Endodermal cell (in vitro differentiated cells): ENCODE data around the gene EFCAB6. TPM values are rescaled to one million over a fixed set of nuclear protein-coding genes. Genes with fewer than 3 reads are reported as not detected.
A peak's percentile ranks its signal among the peaks of the same experiment; 100 is the strongest.

Experiments
- DNase-seq: peaks from one replicate; pipeline ENCODE4 v3.0.0-alpha.2; 2017
- H3K27ac ChIP-seq: 2 replicates; pipeline ENCODE4 v1.5.1; 2013; ENCODE audit warnings: mild to moderate bottlenecking, low read depth, low read length, moderate library complexity
- H3K27me3 ChIP-seq: 2 replicates; pipeline ENCODE4 v1.6.1; 2013; ENCODE audit warnings: mild to moderate bottlenecking, low read length, moderate library complexity; ENCODE audit not compliant: insufficient read depth, control insufficient read depth, poor library complexity, severe bottlenecking
- H3K36me3 ChIP-seq: 2 replicates; pipeline ENCODE4 v1.7.0; 2013; ENCODE audit warnings: mild to moderate bottlenecking, low read length, moderate library complexity; ENCODE audit not compliant: control insufficient read depth, insufficient read depth
- H3K4me1 ChIP-seq: one replicate; pipeline ENCODE4 v1.7.0; 2013; ENCODE audit warnings: low read length; ENCODE audit not compliant: control insufficient read depth, insufficient read depth
- H3K4me3 ChIP-seq: 2 replicates; pipeline ENCODE4 v1.5.1; 2013; ENCODE audit warnings: mild to moderate bottlenecking, low read length, moderate library complexity
- H3K9ac ChIP-seq: 2 replicates; pipeline ENCODE4 v1.6.1; 2013; ENCODE audit warnings: mild to moderate bottlenecking, low read length, moderate library complexity; ENCODE audit not compliant: poor library complexity, severe bottlenecking; ENCODE audit errors: extremely low read depth
- H3K9me3 ChIP-seq: 2 replicates; pipeline ENCODE4 v1.6.1; 2013; ENCODE audit warnings: mild to moderate bottlenecking, low read length, moderate library complexity; ENCODE audit not compliant: control insufficient read depth
- H3K27ac Mint-ChIP-seq: 2 replicates; pipeline ENCODE4 v1.8.0; 2020; ENCODE audit warnings: mixed read lengths
- H3K27me3 Mint-ChIP-seq: 2 replicates; pipeline ENCODE4 v1.8.0; 2021; ENCODE audit warnings: mild to moderate bottlenecking, mixed read lengths; ENCODE audit not compliant: insufficient read depth
- H3K36me3 Mint-ChIP-seq: 2 replicates; pipeline ENCODE4 v1.8.0; 2020; ENCODE audit warnings: low read depth, mixed read lengths
- H3K4me1 Mint-ChIP-seq: 2 replicates; pipeline ENCODE4 v1.8.0; 2020; ENCODE audit warnings: mixed read lengths
- H3K4me3 Mint-ChIP-seq: 2 replicates; pipeline ENCODE4 v1.8.0; 2020; ENCODE audit warnings: mild to moderate bottlenecking, moderate library complexity, mixed read lengths
- H3K9me3 Mint-ChIP-seq: 2 replicates; pipeline ENCODE4 v1.8.0; 2020; ENCODE audit warnings: mild to moderate bottlenecking, mixed read lengths
- WGBS, 2 experiments: methylation state at CpG; one replicate each; pipeline versions ENCODE4 v1.1.5 to v1.1.7; 2013; ENCODE audit warnings: missing lambda C conversion rate in 2 of 2, mixed read lengths in 1 of 2; ENCODE audit not compliant: insufficient coverage in 1 of 2, insufficient read length in 1 of 2; 5-methylcytosine and 5-hydroxymethylcytosine counted together
- total RNA-seq, 2 donors: library from RNA; stranded (reverse); fragmentation: NEBNext Ultra II Directional in 1 of 2; extraction: Animal tissue kit (Norgen Biotek cat#: 25700) in 1 of 2; gene quantifications; 2 replicates in 1 of 2; 3 replicates in 1 of 2; pipeline ENCODE4 v1.2.1, GENCODE V29; 2021
- TF ChIP-seq, protein P1 (sequence below): fragments of 200-600 bp; sonication (generic); conservative IDR thresholded peaks from 2 replicates; pipeline ENCODE4 v1.5.0; 2021; ENCODE audit warnings: antibody characterized with exemption, mild to moderate bottlenecking

Gene EFCAB6
- total RNA-seq, 2 donors from 2014 or later = 1.8 to 2.0 TPM

DNA sequence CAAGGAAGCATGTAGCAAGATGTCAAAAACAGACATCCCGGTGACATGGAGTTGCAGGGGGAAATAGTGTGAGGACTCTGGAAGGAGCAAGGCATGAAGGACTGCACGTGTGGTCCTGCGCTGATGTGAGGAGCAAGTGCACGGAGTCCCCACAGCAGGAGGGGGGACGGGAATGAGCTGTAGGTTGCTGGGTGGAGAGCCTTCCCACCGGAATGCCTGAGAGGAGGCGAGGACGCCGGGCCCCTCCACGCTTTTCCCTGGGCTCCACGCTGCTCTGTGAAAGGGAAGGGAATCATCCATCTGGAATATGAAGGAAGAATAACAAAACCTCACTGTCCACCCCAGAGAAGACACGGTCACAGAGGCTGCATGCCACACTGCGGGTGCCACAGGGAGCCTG is 23.6 kb upstream of the EFCAB6 start:
- Mint-ChIP-seq H3K4me1 (no peaks in the 10 kb centered on the region), H3K9me3 (no peaks in the 10 kb centered on the region), H3K27me3 (no peaks in the 10 kb centered on the region), H3K4me3 (no peak overlapping the region), H3K27ac (no peak overlapping the region), H3K36me3 (peaks cover 24% of the 10 kb centered on the region)
- H3K9ac ChIP-seq = no peak overlapping the region
- no peak overlapping the region for H3K4me3 ChIP-seq
- no peak overlapping the region for H3K27ac ChIP-seq
- WGBS, 2 experiments = 90 to 96% methylated on average over 11 to 13 of the region's 13 CpGs
- no peaks in the 10 kb centered on the region for H3K4me1 ChIP-seq
- DNase-seq = no peak
- no peaks in the 10 kb centered on the region for H3K27me3 ChIP-seq
- peaks cover 5% of the 10 kb centered on the region for H3K36me3 ChIP-seq
- TF ChIP-seq, protein P1, sequence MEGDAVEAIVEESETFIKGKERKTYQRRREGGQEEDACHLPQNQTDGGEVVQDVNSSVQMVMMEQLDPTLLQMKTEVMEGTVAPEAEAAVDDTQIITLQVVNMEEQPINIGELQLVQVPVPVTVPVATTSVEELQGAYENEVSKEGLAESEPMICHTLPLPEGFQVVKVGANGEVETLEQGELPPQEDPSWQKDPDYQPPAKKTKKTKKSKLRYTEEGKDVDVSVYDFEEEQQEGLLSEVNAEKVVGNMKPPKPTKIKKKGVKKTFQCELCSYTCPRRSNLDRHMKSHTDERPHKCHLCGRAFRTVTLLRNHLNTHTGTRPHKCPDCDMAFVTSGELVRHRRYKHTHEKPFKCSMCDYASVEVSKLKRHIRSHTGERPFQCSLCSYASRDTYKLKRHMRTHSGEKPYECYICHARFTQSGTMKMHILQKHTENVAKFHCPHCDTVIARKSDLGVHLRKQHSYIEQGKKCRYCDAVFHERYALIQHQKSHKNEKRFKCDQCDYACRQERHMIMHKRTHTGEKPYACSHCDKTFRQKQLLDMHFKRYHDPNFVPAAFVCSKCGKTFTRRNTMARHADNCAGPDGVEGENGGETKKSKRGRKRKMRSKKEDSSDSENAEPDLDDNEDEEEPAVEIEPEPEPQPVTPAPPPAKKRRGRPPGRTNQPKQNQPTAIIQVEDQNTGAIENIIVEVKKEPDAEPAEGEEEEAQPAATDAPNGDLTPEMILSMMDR = no peak
- no peaks in the 10 kb centered on the region for H3K9me3 ChIP-seq

DNA sequence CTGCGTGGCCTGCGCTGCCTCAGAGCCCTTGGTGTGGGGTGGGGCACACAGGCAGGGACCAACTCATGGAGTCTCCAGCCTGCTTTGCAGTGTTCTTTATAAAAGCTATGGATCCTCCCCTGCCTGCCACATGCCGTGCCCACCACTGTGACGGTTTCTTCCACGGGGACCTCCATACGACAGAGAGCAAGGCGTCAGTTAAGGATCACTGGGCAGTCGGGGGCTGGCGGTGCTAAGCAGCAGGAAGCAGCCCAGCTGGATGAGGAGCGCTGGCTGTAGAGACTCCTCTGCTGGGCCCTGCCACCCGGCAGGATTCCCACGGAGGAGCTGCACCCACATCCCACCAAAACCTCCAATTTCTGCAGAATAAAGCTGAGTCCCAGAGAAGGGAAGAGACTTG is 23.1 kb upstream of the EFCAB6 start:
- Mint-ChIP-seq H3K4me1 (no peaks in the 10 kb centered on the region), H3K36me3 (peaks cover 24% of the 10 kb centered on the region), H3K4me3 (no peak overlapping the region), H3K9me3 (no peaks in the 10 kb centered on the region), H3K27me3 (no peaks in the 10 kb centered on the region), H3K27ac (no peak overlapping the region)
- Histone ChIP-seq H3K27me3 (no peaks in the 10 kb centered on the region), H3K27ac (peak overlapping the region; percentile 16), H3K4me3 (no peak overlapping the region), H3K9ac (no peak overlapping the region), H3K4me1 (no peaks in the 10 kb centered on the region), H3K36me3 (peaks cover 5% of the 10 kb centered on the region), H3K9me3 (no peaks in the 10 kb centered on the region)
- WGBS, 2 experiments = 94% methylated on average over 9 to 12 of the region's 12 CpGs
- DNase-seq = no peak
- TF ChIP-seq, protein P1 = no peak

DNA sequence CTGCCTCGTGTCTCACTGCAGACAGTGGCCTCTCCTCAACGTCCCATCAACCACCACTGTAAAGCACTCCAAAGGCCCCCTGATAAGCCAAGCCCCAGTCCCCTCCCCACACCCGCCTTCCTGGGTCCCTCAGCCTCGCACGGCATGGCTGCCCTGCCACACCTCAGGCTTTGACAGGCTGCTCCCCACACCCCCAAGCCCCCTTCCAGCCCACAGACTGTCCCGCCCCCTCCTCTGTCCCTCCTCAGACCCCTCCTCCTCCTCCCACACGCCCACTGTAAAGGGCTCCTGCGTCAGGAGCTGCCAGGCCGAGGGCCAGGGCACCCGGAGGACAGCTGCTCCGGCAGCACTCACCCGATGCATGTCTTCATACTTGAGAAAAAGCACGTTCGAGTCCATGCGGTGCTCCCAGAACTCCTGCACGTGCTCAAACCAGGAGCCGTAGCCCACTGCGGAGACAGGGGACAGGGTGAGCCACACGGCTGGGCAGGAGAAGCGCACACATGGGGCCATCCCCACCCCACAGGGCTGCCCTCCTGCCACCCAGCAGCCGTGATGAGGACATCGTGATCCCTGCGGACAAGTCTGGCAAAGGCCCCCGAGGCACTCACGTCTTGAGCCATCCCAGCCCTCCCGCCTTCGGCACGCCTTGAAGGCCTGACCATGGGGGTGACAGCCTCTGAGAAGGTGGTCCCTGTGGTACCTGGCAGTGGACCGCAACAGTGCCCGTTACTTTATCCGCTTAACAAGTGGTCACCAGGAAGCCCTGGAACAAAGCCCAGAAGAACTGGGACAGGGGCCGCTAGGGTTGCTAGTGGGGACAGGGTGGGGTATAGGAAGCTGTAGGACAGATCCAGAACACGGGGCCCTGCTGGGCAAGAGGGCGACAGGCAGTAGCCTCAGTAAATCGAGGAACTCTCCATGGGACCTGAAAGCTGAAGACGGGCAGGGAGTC is 21.5 kb upstream of the EFCAB6 start:
- peak overlapping the region; percentile 55 for H3K27ac Mint-ChIP-seq
- peaks cover 23% of the 10 kb centered on the region for H3K36me3 Mint-ChIP-seq
- H3K4me1 Mint-ChIP-seq = no peaks in the 10 kb centered on the region
- 90 to 95% methylated on average over 20 to 36 of the region's 36 CpGs for WGBS, 2 experiments
- Histone ChIP-seq H3K9me3 (no peaks in the 10 kb centered on the region), H3K4me1 (no peaks in the 10 kb centered on the region), H3K36me3 (peaks cover under 1% of the 10 kb centered on the region), H3K27ac (no peak overlapping the region), H3K4me3 (no peak overlapping the region), H3K9ac (no peak overlapping the region), H3K27me3 (no peaks in the 10 kb centered on the region)
- H3K9me3 Mint-ChIP-seq = no peaks in the 10 kb centered on the region
- H3K4me3 Mint-ChIP-seq = no peak overlapping the region
- H3K27me3 Mint-ChIP-seq = no peaks in the 10 kb centered on the region
- DNase-seq = no peak
- TF ChIP-seq, protein P1 = no peak
